PC-3 (cell line): ENCODE results near the gene CCDC185. TPM values are rescaled to one million over a fixed set of nuclear protein-coding genes. Genes with fewer than 3 reads are reported as not detected.

Experiments
- ATAC-seq: fragments of 200-7000 bp; cut with Tn5 transposase; 2 replicates; pipeline ENCODE4 v1.9.1; 2020; ENCODE audit warnings: mild to moderate bottlenecking, moderate library complexity
- Bru-seq: library from RNA; stranded (reverse); fragments of 400-500 nt; gene quantifications from one replicate; lab custom pipeline; 2021; lab: Mats Ljungman, UMichigan
- BruChase-seq, 2 experiments: library from RNA; stranded (reverse); fragments of 400-500 nt; gene quantifications; one replicate each; lab custom pipeline; 2021; lab: Mats Ljungman, UMichigan
- BruUV-seq: library from RNA; stranded (reverse); fragments of 400-500 nt; replicated peaks from 2 replicates; lab custom pipeline; 2021; lab: Mats Ljungman, UMichigan
- CTCF ChIA-PET: fragments of 300-600 bp; sonication (Branson Sonifier 250); formaldehyde crosslinking; loops from one replicate; lab custom pipeline; 2022; ENCODE audit warnings: antibody characterized with exemption; lab: Charles Lee
- POLR2A ChIA-PET: fragments of 300-600 bp; sonication (Branson Sonifier 250); formaldehyde crosslinking; loops from one replicate; lab custom pipeline; 2022; ENCODE audit warnings: antibody characterized with exemption; ENCODE audit not compliant: unreplicated experiment; lab: Charles Lee
- DNase-seq: peaks from one replicate; pipeline ENCODE4 v3.0.0-alpha.2; 2015
- H2AFZ ChIP-seq: fragments of 300-600 bp; sonication (generic); 2 replicates; pipeline ENCODE4 v1.6.0; 2016; ENCODE audit warnings: antibody characterized with exemption, low read length
- H3F3A ChIP-seq: fragments of 300-600 bp; sonication (generic); one replicate; pipeline ENCODE4 v1.6.0; 2017; ENCODE audit warnings: antibody characterized with exemption, low read length, control low read depth, mild to moderate bottlenecking; ENCODE audit not compliant: unreplicated experiment
- H3K27ac ChIP-seq: fragments of 300-600 bp; sonication (generic); 2 replicates; pipeline ENCODE4 v1.5.1; 2016; ENCODE audit warnings: mild to moderate bottlenecking, low read length
- H3K27me3 ChIP-seq: fragments of 300-600 bp; sonication (generic); 2 replicates; pipeline ENCODE4 v1.6.1; 2016; ENCODE audit warnings: low read length, mixed read lengths
- H3K36me3 ChIP-seq: fragments of 300-600 bp; sonication (generic); 2 replicates; pipeline ENCODE4 v1.6.1; 2016; ENCODE audit warnings: low read depth, mixed run types, low read length, mixed read lengths
- H3K4me1 ChIP-seq: fragments of 300-600 bp; sonication (generic); 2 replicates; pipeline ENCODE4 v1.5.1; 2016; ENCODE audit warnings: low read length; ENCODE audit not compliant: insufficient read depth
- H3K4me2 ChIP-seq: fragments of 300-600 bp; sonication (generic); 2 replicates; pipeline ENCODE4 v1.6.0; 2016; ENCODE audit warnings: low read length
- H3K4me3 ChIP-seq: fragments of 300-600 bp; sonication (generic); 2 replicates; pipeline ENCODE4 v1.5.1; 2016; ENCODE audit warnings: mild to moderate bottlenecking, low read length, mixed read lengths
- H3K79me2 ChIP-seq: fragments of 300-600 bp; sonication (generic); 2 replicates; pipeline ENCODE4 v1.6.1; 2017; ENCODE audit warnings: low read length, mixed read lengths
- H3K9ac ChIP-seq: fragments of 300-600 bp; sonication (generic); 2 replicates; pipeline ENCODE4 v1.6.0; 2016; ENCODE audit warnings: mild to moderate bottlenecking, low read length
- H3K9me2 ChIP-seq: fragments of 300-600 bp; sonication (generic); replicated peaks from 2 replicates; pipeline ENCODE4 v1.6.1; 2016; ENCODE audit warnings: mixed run types, low read length, mixed read lengths
- H3K9me3 ChIP-seq: fragments of 300-600 bp; sonication (generic); 2 replicates; pipeline ENCODE4 v1.6.1; 2016; ENCODE audit warnings: low read length, mixed read lengths
- H4K20me1 ChIP-seq: fragments of 300-600 bp; sonication (generic); 2 replicates; pipeline ENCODE4 v1.6.1; 2016; ENCODE audit warnings: low read length, mixed read lengths
- CTCF ChIP-seq: fragments of 300-600 bp; sonication (generic); conservative IDR thresholded peaks from 2 replicates; pipeline ENCODE4 v1.5.1; 2017; ENCODE audit warnings: antibody characterized with exemption, low read depth, mild to moderate bottlenecking, low read length
- EZH2 ChIP-seq: fragments of 300-600 bp; sonication (generic); IDR thresholded peaks from one replicate; pipeline ENCODE4 v1.6.1; 2017; ENCODE audit warnings: antibody characterized with exemption, mild to moderate bottlenecking, low read length; ENCODE audit not compliant: unreplicated experiment
- EZH2phosphoT487 ChIP-seq: fragments of 300-600 bp; sonication (generic); IDR thresholded peaks from 2 replicates; pipeline ENCODE4 v1.6.1; 2018; ENCODE audit warnings: mild to moderate bottlenecking, antibody characterized with exemption, low read length, borderline replicate concordance
- intact Hi-C: fragments of 100-400 bp; cut with micrococcal nuclease; formaldehyde crosslinking; loops from 2 replicates; pipeline ENCODE4 v1.9.0; 2023
- long read RNA-seq: library from polyadenylated mRNA; unstranded; transcript quantifications from one replicate; pipeline ENCODE4 v2.0.0, GENCODE V29; 2021; ENCODE audit not compliant: unreplicated experiment
- total RNA-seq: library from RNA; depleted of rRNA; stranded (reverse); fragments of >200 nt; gene quantifications from 2 replicates; pipeline ENCODE4 v1.2.3, GENCODE V29; 2014; rRNA removed

Gene CCDC185
- total RNA-seq = not detected in 2 replicates
- not detected for Bru-seq, nascent RNA
- not detected for BruChase-seq, experiment 1, labeled RNA remaining after a 6-hour chase
- BruChase-seq, experiment 2, labeled RNA remaining after a 2-hour chase = not detected
- long read RNA-seq = 0 reads

GRCh38 chr1:223393275-223394214, at the start of gene CCDC185:
Gene CCDC185 (plus strand): TSS chr1:223393415. CDS start chr1:223393476, 61 bp downstream.
- DNase-seq (no peak), ATAC-seq (peak; percentile 43)
- Histone ChIP-seq H3K9me3 (no peaks in the 10 kb centered on the region), H3K9ac (no peak within 1 kb of the TSS), H2AFZ (peak within 1 kb of the TSS; percentile 93), H3K4me2 (peak within 1 kb of the TSS; percentile 91), H3K79me2 (no peaks in the 10 kb centered on the region), H3F3A (no peaks in the 10 kb centered on the region), H3K27ac (no peak within 1 kb of the TSS), H3K9me2 (no peaks in the 10 kb centered on the region), H3K4me3 (peak within 1 kb of the TSS; percentile 68), H3K27me3 (peaks cover 56% of the 10 kb centered on the region), H3K4me1 (peaks cover 7% of the 10 kb centered on the region; the same call in 1 of the 2 replicates), H4K20me1 (no peaks in the 10 kb centered on the region), H3K36me3 (no peaks in the 10 kb centered on the region)
- POLR2A ChIA-PET = no interaction called here
- no TSS peak for BruUV-seq
- CTCF ChIA-PET = no interaction called here
- TF ChIP-seq EZH2 (peak; percentile 82), CTCF (no peak), EZH2phosphoT487 (peak; percentile 71; the same call in 1 of the 2 replicates)
- intact Hi-C loops = no loop called here

GRCh38 chr1:223343692-223344091, 49.5 kb upstream of the CCDC185 start:
- DNase-seq (no peak), ATAC-seq (no peak)
- Histone ChIP-seq H3K27me3 (peaks cover 57% of the 10 kb centered on the region), H3K4me3 (no peak overlapping the region), H3F3A (no peaks in the 10 kb centered on the region), H3K79me2 (no peaks in the 10 kb centered on the region), H3K4me1 (no peaks in the 10 kb centered on the region), H4K20me1 (no peaks in the 10 kb centered on the region), H2AFZ (no peak overlapping the region), H3K9me3 (no peaks in the 10 kb centered on the region), H3K4me2 (no peak overlapping the region), H3K9ac (no peak overlapping the region), H3K9me2 (no peaks in the 10 kb centered on the region), H3K27ac (no peak overlapping the region), H3K36me3 (no peaks in the 10 kb centered on the region)
- TF ChIP-seq EZH2 (no peak), CTCF (no peak), EZH2phosphoT487 (no peak)
- no TSS peak for BruUV-seq
- CTCF ChIA-PET = no interaction called here
- intact Hi-C loops = no loop called here
- POLR2A ChIA-PET = no interaction called here
